Choroid plexus epithelial cell (primary cell): ENCODE data around the gene HINFP.

ENCODE experiments used
- DNase-seq: peaks from one replicate; pipeline ENCODE4 v3.0.0-alpha.2; 2010; ENCODE audit warnings: low read depth
- H3K4me3 ChIP-seq: 2 replicates; pipeline ENCODE4 v1.5.1; 2011; ENCODE audit warnings: low read depth, mild to moderate bottlenecking, control low read depth, low read length, moderate library complexity
- CTCF ChIP-seq: conservative IDR thresholded peaks from 2 replicates; pipeline ENCODE4 v1.5.1; 2011; ENCODE audit warnings: low read depth, mild to moderate bottlenecking, control low read depth, inconsistent platforms, low read length, moderate library complexity

HINFP gene

GRCh38 chr11:119121008-119121810 is at the start of gene HINFP:
Gene HINFP, plus strand, starts transcription at chr11:119121580. Its CDS starts 5,365 bp downstream, at chr11:119126945.
- peak within 1 kb of the TSS; percentile 79 for H3K4me3 ChIP-seq
- no peak for TF ChIP-seq CTCF
- DNase-seq = peak; percentile 100

- no peak for TF ChIP-seq CTCF
- DNase-seq = no peak
- no peak overlapping the region for H3K4me3 ChIP-seq
Observed at GRCh38 chr11:119077839-119078238, 43.5 kb upstream of the HINFP start.

GRCh38 chr11:119078675-119079420 is 42.5 kb upstream of the HINFP start:
- no peak overlapping the region for H3K4me3 ChIP-seq
- TF ChIP-seq CTCF = no peak
- no peak for DNase-seq

- DNase-seq = no peak
- no peak for TF ChIP-seq CTCF
- H3K4me3 ChIP-seq = no peak overlapping the region
Observed at GRCh38 chr11:119081682-119082260, 39.6 kb upstream of the HINFP start.

GRCh38 chr11:119084663-119085436 is 36.5 kb upstream of the HINFP start, which contains the start of gene HMBS:
Gene HMBS, plus strand, starts transcription at chr11:119084881. Its CDS starts 153 bp downstream, at chr11:119085034.
- peak within 1 kb of the TSS; percentile 77 for H3K4me3 ChIP-seq
- peak; percentile 91 for DNase-seq
- no peak for TF ChIP-seq CTCF

- H3K4me3 ChIP-seq = peak overlapping the region; percentile 77
- DNase-seq = no peak
- no peak for TF ChIP-seq CTCF
Observed at GRCh38 chr11:119085437-119085847, 35.9 kb upstream of the HINFP start.
